HepG2 (cell line): Measurements from ENCODE around the gene TTPAL. TPM values are rescaled to one million over a fixed set of nuclear protein-coding genes. Genes with fewer than 3 reads are reported as not detected.

Source experiments
- ATAC-seq: fragments of 200-7000 bp; cut with Tn5 transposase; 3 replicates; pipeline ENCODE4 v1.9.1; 2020; ENCODE audit warnings: mild to moderate bottlenecking, moderate library complexity
- BruUV-seq: library from RNA; stranded (reverse); fragments of 400-500 nt; replicated peaks from 2 replicates; lab custom pipeline; 2021; lab: Mats Ljungman, UMichigan
- CTCF ChIA-PET: fragments of 300-600 bp; formaldehyde crosslinking; extraction: SDS; loops from one replicate; lab custom pipeline; 2021; ENCODE audit warnings: low total read pairs, inconsistent platforms, low intra/inter-chr PET ratio; lab: Yijun Ruan, JAX
- POLR2A ChIA-PET: fragments of 350-600 bp; sonication (Branson Sonifier 250); formaldehyde crosslinking; loops from one replicate; lab custom pipeline; 2020; ENCODE audit warnings: antibody characterized with exemption, inconsistent platforms; lab: Yijun Ruan, JAX
- DNase-seq: peaks from one replicate; pipeline ENCODE4 v3.0.0-alpha.2; 2015; ENCODE audit warnings: low spot score
- FAIRE-seq: peaks from 3 replicates; lab custom pipeline; 2011; peaks lifted over from hg19 to GRCh38; lab: Jason Lieb, UNC
- H2AFZ ChIP-seq: one replicate; pipeline ENCODE4 v1.6.1; 2011; ENCODE audit warnings: low read length, inconsistent platforms
- H3K27ac ChIP-seq: fragments of 300-600 bp; 3 replicates; pipeline ENCODE4 v1.8.0; 2011; ENCODE audit warnings: mixed run types, mild to moderate bottlenecking, mixed read lengths, low read length, inconsistent platforms; ENCODE audit not compliant: insufficient read depth; ENCODE audit errors: extremely low read length
- H3K27me3 ChIP-seq, 2 experiments: fragments of 200-600 bp in 1 of 2; 2 replicates in 1 of 2; 3 replicates in 1 of 2; pipeline versions ENCODE4 v1.6.0 to v1.8.0; 2011; ENCODE audit warnings: low read length in 2 of 2, mild to moderate bottlenecking in 2 of 2, moderate library complexity in 2 of 2, inconsistent platforms in 1 of 2; ENCODE audit not compliant: insufficient read depth in 2 of 2, control insufficient read depth in 1 of 2
- H3K36me3 ChIP-seq, 2 experiments: fragments of 200-600 bp in 1 of 2; replicated peaks in 1 of 2; 2 replicates in 1 of 2; 3 replicates in 1 of 2; pipeline versions ENCODE4 v1.5.1 to v1.8.0; 2011; ENCODE audit warnings: low read length in 2 of 2, inconsistent platforms in 1 of 2; ENCODE audit not compliant: insufficient read depth in 2 of 2, control insufficient read depth in 1 of 2
- H3K4me1 ChIP-seq: 2 replicates; pipeline ENCODE4 v1.5.1; 2012; ENCODE audit warnings: low read length, inconsistent platforms; ENCODE audit not compliant: insufficient read depth
- H3K4me2 ChIP-seq: 2 replicates; pipeline ENCODE4 v1.6.0; 2011; ENCODE audit warnings: low read depth, low read length, inconsistent platforms
- H3K4me3 ChIP-seq, 3 experiments: fragments of 200-600 bp in 1 of 3; sonication (generic), shearing (Covaris generic) in 1 of 3; replicated peaks in 1 of 3; 2 replicates each; pipeline ENCODE4 v1.5.1; 2011 to 2016; ENCODE audit warnings: low read length in 3 of 3, inconsistent platforms in 2 of 3, low read depth in 2 of 3, mild to moderate bottlenecking in 2 of 3, control low read depth in 1 of 3, mixed read lengths in 1 of 3; ENCODE audit not compliant: insufficient read depth in 1 of 3
- H3K79me2 ChIP-seq: one replicate; pipeline ENCODE4 v1.6.1; 2011; ENCODE audit warnings: low read length, inconsistent platforms; ENCODE audit not compliant: insufficient read depth
- H3K9ac ChIP-seq: 2 replicates; pipeline ENCODE4 v1.6.0; 2011; ENCODE audit warnings: mild to moderate bottlenecking, low read depth, low read length, inconsistent platforms; ENCODE audit not compliant: insufficient read depth
- H3K9me3 ChIP-seq: 2 replicates; pipeline ENCODE4 v1.5.1; 2012; ENCODE audit warnings: mild to moderate bottlenecking, low read length
- H4K20me1 ChIP-seq: 2 replicates; pipeline ENCODE4 v1.6.0; 2011; ENCODE audit warnings: inconsistent platforms, mild to moderate bottlenecking, low read length, moderate library complexity; ENCODE audit not compliant: insufficient read depth
- CCDC6 ChIP-seq: sonication (generic); formaldehyde crosslinking; IDR thresholded peaks from 2 replicates; pipeline ENCODE4 v1.8.1; 2022; ENCODE audit warnings: mild to moderate bottlenecking, missing genetic modification reagents, moderate library complexity
- CEBPB ChIP-seq: IDR thresholded peaks from 2 replicates; pipeline ENCODE4 v1.6.1; 2011; ENCODE audit warnings: low read depth, low read length, improper control_type of control experiment, borderline replicate concordance
- EZH2 ChIP-seq: conservative IDR thresholded peaks from 2 replicates; pipeline ENCODE4 v1.6.1; 2012; ENCODE audit warnings: mild to moderate bottlenecking, low read depth, low read length, moderate library complexity
- FOXC1 ChIP-seq: sonication (generic); formaldehyde crosslinking; IDR thresholded peaks from 2 replicates; pipeline ENCODE4 v1.8.0; 2022; ENCODE audit warnings: mild to moderate bottlenecking, missing genetic modification reagents, borderline replicate concordance
- FOXJ3 ChIP-seq: sonication (generic); formaldehyde crosslinking; IDR thresholded peaks from 2 replicates; pipeline ENCODE4 v1.4.0; 2020; ENCODE audit warnings: missing genetic modification reagents, mild to moderate bottlenecking, borderline replicate concordance
- HDAC6 ChIP-seq: fragments of 200-600 bp; sonication (generic); IDR thresholded peaks from 2 replicates; pipeline ENCODE4 v1.7.0; 2017; ENCODE audit warnings: mild to moderate bottlenecking, antibody characterized with exemption, low read length, low read depth
- KLF6 ChIP-seq: IDR thresholded peaks from 2 replicates; pipeline ENCODE4 v1.8.0; 2016; ENCODE audit warnings: missing biosample characterization, missing genetic modification reagents
- MED1 ChIP-seq: sonication (generic); formaldehyde crosslinking; IDR thresholded peaks from 2 replicates; pipeline ENCODE4 v1.4.0; 2020; ENCODE audit warnings: missing genetic modification reagents
- MIER2 ChIP-seq: IDR thresholded peaks from 2 replicates; pipeline ENCODE4 v1.6.1; 2016; ENCODE audit warnings: missing biosample characterization, missing genetic modification reagents
- NFYB ChIP-seq: sonication (generic); formaldehyde crosslinking; IDR thresholded peaks from 2 replicates; pipeline ENCODE4 v1.4.0; 2020; ENCODE audit warnings: missing genetic modification reagents
- RELA ChIP-seq: sonication (generic); formaldehyde crosslinking; IDR thresholded peaks from 2 replicates; pipeline ENCODE4 v1.4.0; 2020; ENCODE audit warnings: missing genetic modification reagents
- SRSF9 ChIP-seq: fragments of 200-400 bp; formaldehyde crosslinking; IDR thresholded peaks from 2 replicates; pipeline ENCODE4 v1.6.1; 2018; ENCODE audit warnings: borderline replicate concordance, mild to moderate bottlenecking, low read depth, low read length; ENCODE audit not compliant: insufficient read depth, poor library complexity, severe bottlenecking
- WIZ ChIP-seq: sonication (generic); formaldehyde crosslinking; IDR thresholded peaks from 2 replicates; pipeline ENCODE4 v1.5.1; 2020; ENCODE audit warnings: mild to moderate bottlenecking, missing genetic modification reagents
- XRCC5 ChIP-seq: fragments of 200-400 bp; formaldehyde crosslinking; optimal IDR thresholded peaks from 2 replicates; pipeline ENCODE3; 2017; ENCODE audit warnings: mild to moderate bottlenecking, low read length
- ZBTB46 ChIP-seq: sonication (generic); formaldehyde crosslinking; IDR thresholded peaks from 2 replicates; pipeline ENCODE4 v1.4.0; 2020; ENCODE audit warnings: mild to moderate bottlenecking, missing genetic modification reagents, borderline replicate concordance
- ZFP37 ChIP-seq: sonication (generic); formaldehyde crosslinking; IDR thresholded peaks from 2 replicates; pipeline ENCODE4 v1.4.0; 2020; ENCODE audit warnings: missing genetic modification reagents, borderline replicate concordance
- ZNF160 ChIP-seq: sonication (generic); formaldehyde crosslinking; IDR thresholded peaks from 2 replicates; pipeline ENCODE4 v1.8.0; 2022; ENCODE audit warnings: mild to moderate bottlenecking, inconsistent platforms, missing genetic modification reagents
- ZNF232 ChIP-seq: sonication (generic); formaldehyde crosslinking; IDR thresholded peaks from 2 replicates; pipeline ENCODE4 v1.4.0; 2020; ENCODE audit warnings: missing genetic modification reagents, borderline replicate concordance
- ZNF30 ChIP-seq: sonication (generic); formaldehyde crosslinking; IDR thresholded peaks from 2 replicates; pipeline ENCODE4 v1.5.0; 2020; ENCODE audit warnings: mild to moderate bottlenecking, missing genetic modification reagents
- ZNF619 ChIP-seq: sonication (generic); formaldehyde crosslinking; IDR thresholded peaks from 2 replicates; pipeline ENCODE4 v1.4.0; 2020; ENCODE audit warnings: mild to moderate bottlenecking, missing genetic modification reagents
- ZNF850 ChIP-seq: sonication (generic); formaldehyde crosslinking; conservative IDR thresholded peaks from 2 replicates; pipeline ENCODE4 v1.9.0; 2021; ENCODE audit warnings: mild to moderate bottlenecking, missing genetic modification reagents
- ZSCAN25 ChIP-seq: sonication (generic); formaldehyde crosslinking; IDR thresholded peaks from 2 replicates; pipeline ENCODE4 v1.8.0; 2022; ENCODE audit warnings: mild to moderate bottlenecking, missing genetic modification reagents
- WGBS: methylation state at CpG from one replicate; pipeline ENCODE4 v1.1.6; 2017; ENCODE audit warnings: low lambda C conversion rate; 5-methylcytosine and 5-hydroxymethylcytosine counted together
- in situ Hi-C: cut with HindIII; loops from 2 replicates; pipeline ENCODE4 v1.10.0; 2017; ENCODE audit warnings: low pct_unique_long_range_greater_than_20kb; ENCODE audit not compliant: extremely low pct_ligation_motif_present
- intact Hi-C: fragments of 100-400 bp; cut with micrococcal nuclease; formaldehyde crosslinking; loops from one replicate; pipeline ENCODE4 v1.10.0; 2022; ENCODE audit not compliant: unreplicated experiment
- polyA plus RNA-seq, 8 experiments: library from polyadenylated mRNA; depleted of rRNA in 3 of 8; stranded (reverse) in 7 of 8; unstranded in 1 of 8; fragments of >200 nt; fragmentation: Illumina TruSeq in 4 of 8; extraction: Trizol in 4 of 8; gene quantifications; 2 replicates each; pipeline versions ENCODE4 v1.2.1 to v1.2.3, GENCODE V29; 2011 to 2016; ENCODE audit warnings: low read depth in 4 of 8, missing spikeins in 1 of 8, mixed read lengths in 1 of 8; ENCODE audit not compliant: insufficient read depth in 1 of 8
- total RNA-seq, 5 experiments: library from RNA; depleted of rRNA; stranded (reverse); fragments of >200 nt; fragmentation: Illumina TruSeq; extraction: Trizol; gene quantifications; 2 replicates each; pipeline ENCODE4 v1.2.3, GENCODE V29; 2016; ENCODE audit warnings: low read depth in 1 of 5

Gene TTPAL
- total and polyA plus RNA-seq, 2 of the 13 experiments (the other 11 are each of a cell fraction or from before 2014, with no cell fraction given), result 4.3 to 18.8 TPM

DNA sequence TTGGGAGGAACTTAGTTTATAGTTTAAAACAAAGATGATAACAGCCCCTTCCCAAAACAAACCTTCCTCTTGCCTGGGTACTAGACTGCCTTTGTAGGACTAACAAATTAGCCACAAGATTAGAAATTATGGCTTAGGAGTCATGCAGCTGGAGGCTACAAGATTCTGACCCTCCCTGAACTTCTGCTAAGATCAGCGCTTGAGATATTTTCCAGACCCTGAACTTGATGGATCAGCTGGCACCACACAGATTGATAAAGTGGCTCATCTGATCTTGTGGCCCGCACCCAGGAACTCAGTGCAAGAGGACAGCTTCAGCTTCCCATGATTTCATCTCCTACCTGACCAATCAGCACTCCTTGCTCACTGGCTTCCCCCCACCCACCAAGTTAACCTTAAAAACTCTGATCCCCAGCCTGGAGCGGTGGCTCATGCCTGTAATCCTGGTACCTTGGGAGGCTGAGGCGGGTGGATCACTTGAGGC lies 52.1 kb downstream of the TTPAL start:
- peaks cover 0 to 7% of the 10 kb centered on the region in 2 experiments; a peak in 1 of 5 replicates for H3K27me3 ChIP-seq
- POLR2A ChIA-PET, result interaction anchor here (1.6 kb wide), 1 partner anchor 9 kb away, joined by 5 read pairs; no protein-coding TSS in a partner anchor
- H4K20me1 ChIP-seq, result no peaks in the 10 kb centered on the region
- no peaks in the 10 kb centered on the region for H3K36me3 ChIP-seq
- peak overlapping the region; percentile 70 for H3K4me2 ChIP-seq
- peak overlapping the region in 1 of 3 experiments; percentile 30; a peak in 1 of 6 replicates for H3K4me3 ChIP-seq
- CTCF ChIA-PET, result no interaction called here
- FAIRE-seq (no peak), DNase-seq (peak; percentile 53), ATAC-seq (peak; percentile 12; the same call in 1 of the 3 replicates)
- 55% methylated on average over 4 of the region's 4 CpGs for WGBS
- H3K4me1 ChIP-seq, result peaks cover 87% of the 10 kb centered on the region
- no TSS peak for BruUV-seq
- no peak overlapping the region for H2AFZ ChIP-seq
- intact Hi-C loops, result no loop called here
- no peak overlapping the region for H3K27ac ChIP-seq
- peak overlapping the region; percentile 19; the same call in 1 of the 2 replicates for H3K9ac ChIP-seq
- in situ Hi-C loops, result no loop called here
- peaks cover 8% of the 10 kb centered on the region for H3K79me2 ChIP-seq
- H3K9me3 ChIP-seq, result no peaks in the 10 kb centered on the region
- TF ChIP-seq FOXJ3, result no peak
- no peak for TF ChIP-seq ZSCAN25 (CRISPR knock-in tag)
- 0 out of 2 replicates have a peak, but pooled peaks have one; percentile 36 for TF ChIP-seq ZNF232
- no peak for TF ChIP-seq XRCC5
- TF ChIP-seq ZNF30, result peak; percentile 18; the same call in 1 of the 2 replicates
- TF ChIP-seq SRSF9, result no peak
- peak; percentile 75 for TF ChIP-seq NFYB
- TF ChIP-seq KLF6 (CRISPR knock-in tag), result no peak
- TF ChIP-seq ZNF850 (CRISPR knock-in tag), result no peak
- no peak for TF ChIP-seq HDAC6
- no peak for TF ChIP-seq CCDC6 (CRISPR knock-in tag)
- no peak for TF ChIP-seq ZNF619
- TF ChIP-seq MED1 (CRISPR knock-in tag), result peak; percentile 39; the same call in 1 of the 2 replicates
- no peak for TF ChIP-seq CEBPB
- TF ChIP-seq ZFP37 (CRISPR knock-in tag), result no peak
- no peak for TF ChIP-seq ZNF160
- TF ChIP-seq RELA, result no peak
- no peak for TF ChIP-seq WIZ (CRISPR knock-in tag)
- no peak for TF ChIP-seq EZH2
- TF ChIP-seq MIER2 (CRISPR knock-in tag), result no peak
- TF ChIP-seq ZBTB46 (CRISPR knock-in tag), result no peak
- TF ChIP-seq FOXC1 (CRISPR knock-in tag), result peak; percentile 37; the same call in 1 of the 2 replicates
